Keratinocyte (primary cell): ENCODE results near the gene SRSF12. TPM values are rescaled to one million over a fixed set of nuclear protein-coding genes. Genes with fewer than 3 reads are reported as not detected.

Source experiments
- DNase-seq: peaks from one replicate; pipeline ENCODE4 v3.0.0-alpha.2; 2011; ENCODE audit warnings: low read depth, missing footprints, low spot score
- FAIRE-seq: peaks from 2 replicates; lab custom pipeline; 2011; peaks lifted over from hg19 to GRCh38; lab: Jason Lieb, UNC
- H2AFZ ChIP-seq: 2 replicates; pipeline ENCODE4 v1.6.0; 2012; ENCODE audit warnings: low read length, control low read depth, inconsistent platforms; ENCODE audit not compliant: control insufficient read depth
- H3K27ac ChIP-seq: 2 replicates; pipeline ENCODE4 v1.5.1; 2011; ENCODE audit warnings: low read length; ENCODE audit not compliant: control insufficient read depth, insufficient read depth
- H3K27me3 ChIP-seq: 3 replicates; pipeline ENCODE4 v1.6.0; 2011; ENCODE audit warnings: low read length; ENCODE audit not compliant: control insufficient read depth, insufficient read depth; ENCODE audit errors: extremely low read depth
- H3K36me3 ChIP-seq, 2 experiments: 2 replicates in 1 of 2; 3 replicates in 1 of 2; pipeline ENCODE4 v1.5.1; 2011; ENCODE audit warnings: low read length in 2 of 2, mild to moderate bottlenecking in 1 of 2; ENCODE audit not compliant: control insufficient read depth in 2 of 2, insufficient read depth in 2 of 2; ENCODE audit errors: extremely low read depth in 1 of 2
- H3K4me1 ChIP-seq: 3 replicates; pipeline ENCODE4 v1.5.1; 2011; ENCODE audit warnings: low read length; ENCODE audit not compliant: control insufficient read depth, insufficient read depth; ENCODE audit errors: extremely low read depth
- H3K4me2 ChIP-seq: 3 replicates; pipeline ENCODE4 v1.6.0; 2011; ENCODE audit warnings: low read depth, low read length; ENCODE audit not compliant: control insufficient read depth, insufficient read depth; ENCODE audit errors: extremely low read depth
- H3K4me3 ChIP-seq, 3 experiments: fragments of 200-600 bp in 1 of 3; sonication (generic) in 1 of 3; 2 replicates in 2 of 3; 3 replicates in 1 of 3; pipeline ENCODE4 v1.5.1; 2011 to 2016; ENCODE audit warnings: low read length in 3 of 3, mild to moderate bottlenecking in 3 of 3, control low read depth in 2 of 3, inconsistent platforms in 1 of 3, low read depth in 1 of 3, mixed read lengths in 1 of 3, mixed run types in 1 of 3, moderate library complexity in 1 of 3; ENCODE audit not compliant: control insufficient read depth in 2 of 3, insufficient read depth in 2 of 3; ENCODE audit errors: extremely low read depth in 1 of 3
- H3K79me2 ChIP-seq: 2 replicates; pipeline ENCODE4 v1.6.0; 2012; ENCODE audit warnings: low read length; ENCODE audit not compliant: control insufficient read depth, insufficient read depth
- H3K9ac ChIP-seq: 3 replicates; pipeline ENCODE4 v1.6.0; 2011; ENCODE audit warnings: low read length; ENCODE audit not compliant: control insufficient read depth, insufficient read depth; ENCODE audit errors: extremely low read depth
- H3K9me1 ChIP-seq: 3 replicates; pipeline ENCODE4 v1.6.0; 2011; ENCODE audit warnings: low read length; ENCODE audit not compliant: control insufficient read depth, insufficient read depth; ENCODE audit errors: extremely low read depth
- H3K9me3 ChIP-seq: 2 replicates; pipeline ENCODE4 v1.5.1; 2012; ENCODE audit warnings: low read depth, low read length; ENCODE audit not compliant: control insufficient read depth
- H4K20me1 ChIP-seq: 3 replicates; pipeline ENCODE4 v1.6.0; 2011; ENCODE audit warnings: low read length; ENCODE audit not compliant: control insufficient read depth, insufficient read depth; ENCODE audit errors: extremely low read depth
- EZH2 ChIP-seq: IDR thresholded peaks from one replicate; pipeline ENCODE4 v1.6.1; 2012; ENCODE audit warnings: inconsistent platforms, mild to moderate bottlenecking, low read length, moderate library complexity
- dilution Hi-C: fragments of 300-500 bp; cut with MboI; formaldehyde crosslinking; loops from one replicate; pipeline ENCODE4 v1.7.0; 2020; ENCODE audit warnings: low sequenced_read_pairs; ENCODE audit not compliant: extremely low pct_ligation_motif_present
- polyA plus RNA-seq, 5 experiments: library from polyadenylated mRNA; depleted of rRNA in 3 of 5; stranded (reverse) in 3 of 5; stranded (forward) in 1 of 5; unstranded in 1 of 5; fragments of >200 nt; gene quantifications; 1 replicate in 1 of 5; 2 replicates in 3 of 5; 3 replicates in 1 of 5; pipeline versions ENCODE4 v1.2.1 to v1.2.3, GENCODE V29; 2011 to 2012; ENCODE audit warnings: missing spikeins in 2 of 5, low read depth in 1 of 5, low replicate concordance in 1 of 5
- TF ChIP-seq, protein P1 (sequence below), 3 experiments: IDR thresholded peaks in 1 of 3; conservative IDR thresholded peaks in 1 of 3; optimal IDR thresholded peaks in 1 of 3; 2 replicates in 2 of 3; 3 replicates in 1 of 3; pipeline versions ENCODE3 to v1.5.1; 2011; ENCODE audit warnings: low read length in 3 of 3, mild to moderate bottlenecking in 3 of 3, moderate library complexity in 2 of 3, control low read depth in 1 of 3, inconsistent platforms in 1 of 3; ENCODE audit not compliant: insufficient read depth in 2 of 3; ENCODE audit errors: extremely low read depth in 1 of 3

The SRSF12 gene
- polyA plus RNA-seq, 1 donor (not counting 4 experiments of a cell fraction or from before 2014, with no cell fraction given) = 0.28 TPM

DNA sequence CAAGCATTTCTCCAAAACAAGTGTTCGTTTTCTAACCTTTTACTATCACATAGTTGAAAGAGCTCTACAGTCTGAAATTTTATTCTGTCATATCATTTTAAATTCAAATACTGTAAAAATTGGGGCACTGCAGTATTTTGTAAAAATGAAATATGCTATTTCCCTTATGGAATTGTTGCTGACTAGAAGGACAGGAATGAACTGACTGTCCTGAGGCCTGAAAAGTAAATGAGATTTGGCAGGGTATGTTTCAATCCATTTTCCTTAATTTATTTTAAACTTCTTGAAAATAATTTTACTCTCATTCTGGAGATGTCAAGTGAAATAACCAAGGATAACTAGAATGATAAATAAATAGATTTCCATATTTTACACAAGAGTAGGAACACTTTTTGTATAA is 49.2 kb downstream of the SRSF12 start:
- H3K36me3 ChIP-seq = no peaks in the 10 kb centered on the region
- dilution Hi-C loops = no loop called here
- FAIRE-seq (no peak), DNase-seq (no peak)
- H2AFZ ChIP-seq = no peak overlapping the region
- H3K9me3 ChIP-seq = no peaks in the 10 kb centered on the region
- no peaks in the 10 kb centered on the region for H4K20me1 ChIP-seq
- no peak overlapping the region for H3K9ac ChIP-seq
- H3K4me1 ChIP-seq = no peaks in the 10 kb centered on the region
- no peak overlapping the region for H3K4me2 ChIP-seq
- no peak overlapping the region for H3K4me3 ChIP-seq
- TF ChIP-seq EZH2 = no peak
- TF ChIP-seq, protein P1, sequence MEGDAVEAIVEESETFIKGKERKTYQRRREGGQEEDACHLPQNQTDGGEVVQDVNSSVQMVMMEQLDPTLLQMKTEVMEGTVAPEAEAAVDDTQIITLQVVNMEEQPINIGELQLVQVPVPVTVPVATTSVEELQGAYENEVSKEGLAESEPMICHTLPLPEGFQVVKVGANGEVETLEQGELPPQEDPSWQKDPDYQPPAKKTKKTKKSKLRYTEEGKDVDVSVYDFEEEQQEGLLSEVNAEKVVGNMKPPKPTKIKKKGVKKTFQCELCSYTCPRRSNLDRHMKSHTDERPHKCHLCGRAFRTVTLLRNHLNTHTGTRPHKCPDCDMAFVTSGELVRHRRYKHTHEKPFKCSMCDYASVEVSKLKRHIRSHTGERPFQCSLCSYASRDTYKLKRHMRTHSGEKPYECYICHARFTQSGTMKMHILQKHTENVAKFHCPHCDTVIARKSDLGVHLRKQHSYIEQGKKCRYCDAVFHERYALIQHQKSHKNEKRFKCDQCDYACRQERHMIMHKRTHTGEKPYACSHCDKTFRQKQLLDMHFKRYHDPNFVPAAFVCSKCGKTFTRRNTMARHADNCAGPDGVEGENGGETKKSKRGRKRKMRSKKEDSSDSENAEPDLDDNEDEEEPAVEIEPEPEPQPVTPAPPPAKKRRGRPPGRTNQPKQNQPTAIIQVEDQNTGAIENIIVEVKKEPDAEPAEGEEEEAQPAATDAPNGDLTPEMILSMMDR (optimal IDR thresholded peaks at IDR 0.05 in 1 of 3, IDR thresholded peaks at IDR 0.05 in 1 of 3, conservative IDR thresholded peaks at IDR 0.05 in 1 of 3; ENCODE audit: extremely low read depth in 1 of 3, insufficient read depth in 2 of 3, low read length in 3 of 3) = no peak
- no peaks in the 10 kb centered on the region for H3K9me1 ChIP-seq
- no peak overlapping the region for H3K27ac ChIP-seq
- no peaks in the 10 kb centered on the region for H3K79me2 ChIP-seq
- peaks cover 6% of the 10 kb centered on the region for H3K27me3 ChIP-seq

DNA sequence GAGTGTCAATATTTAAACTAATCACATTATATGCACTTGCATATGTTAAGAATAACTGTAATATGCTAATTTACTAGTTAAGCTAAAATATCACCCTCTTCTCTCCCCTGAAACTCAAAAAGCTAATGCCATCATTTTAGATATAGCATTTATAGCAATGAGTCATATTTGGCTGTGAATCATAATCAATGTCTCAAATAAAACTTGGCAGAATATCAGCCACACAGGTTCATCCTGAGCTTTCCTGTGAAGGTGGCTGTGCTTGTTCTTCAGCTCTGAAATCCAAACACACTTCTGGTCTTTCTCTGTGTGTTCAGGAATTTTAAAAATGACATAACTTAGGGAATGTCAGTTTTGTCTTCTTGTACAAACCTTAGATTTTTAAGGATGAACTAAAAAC is 50.1 kb downstream of the SRSF12 start:
- Histone ChIP-seq H3K9me3 (no peaks in the 10 kb centered on the region), H3K4me1 (no peaks in the 10 kb centered on the region), H3K27ac (no peak overlapping the region), H3K79me2 (no peaks in the 10 kb centered on the region), H3K27me3 (peaks cover 6% of the 10 kb centered on the region), H3K9me1 (no peaks in the 10 kb centered on the region), H3K4me3 (no peak overlapping the region), H3K36me3 (no peaks in the 10 kb centered on the region), H2AFZ (no peak overlapping the region), H4K20me1 (no peaks in the 10 kb centered on the region), H3K4me2 (no peak overlapping the region), H3K9ac (no peak overlapping the region)
- TF ChIP-seq, protein P1 (optimal IDR thresholded peaks at IDR 0.05 in 1 of 3, IDR thresholded peaks at IDR 0.05 in 1 of 3, conservative IDR thresholded peaks at IDR 0.05 in 1 of 3; ENCODE audit: extremely low read depth in 1 of 3, insufficient read depth in 2 of 3, low read length in 3 of 3) = no peak
- no peak for TF ChIP-seq EZH2
- dilution Hi-C loops = no loop called here
- FAIRE-seq = no peak
- DNase-seq = no peak
